Measurements from ENCODE around the gene CD68. TPM values are rescaled to one million over a fixed set of nuclear protein-coding genes. Genes with fewer than 3 reads are reported as not detected.

CD68 gene
- total RNA-seq (2014; rRNA removed; shearing (Covaris generic)) = 55.2 and 75.8 TPM in 2 replicates
- polyA plus RNA-seq (2015; cell fraction: cytosol; rRNA removed) = 129 TPM in 2 replicates
- 79.3 and 94.7 TPM in 2 replicates for polyA plus RNA-seq (2015; cell fraction: nucleus; rRNA removed)

GRCh38 chr17:7579001-7579833 is at the start of gene CD68:
TSS of gene CD68 (plus strand) at chr17:7579638. CDS start at chr17:7579678, 40 bp downstream.
- DNase-seq (ENCODE audit: low read depth) = peak; percentile 99

GRCh38 chr17:7530023-7530900 is 49.2 kb upstream of the CD68 start:
- DNase-seq (ENCODE audit: low read depth) = no peak

- DNase-seq (ENCODE audit: low read depth) = no peak
Measured at GRCh38 chr17:7538050-7538449, 41.4 kb upstream of the CD68 start.

- peak; percentile 64 for DNase-seq (ENCODE audit: low read depth)
Measured at GRCh38 chr17:7538891-7539545, 40.4 kb upstream of the CD68 start.

- no peak for DNase-seq (ENCODE audit: low read depth)
Measured at GRCh38 chr17:7541074-7541621, 38.3 kb upstream of the CD68 start.

GRCh38 chr17:7544911-7545310 is 34.5 kb upstream of the CD68 start:
- DNase-seq (ENCODE audit: low read depth) = no peak

GRCh38 chr17:7548585-7549400 is 30.6 kb upstream of the CD68 start, which contains the start of gene TNFSF12:
TSS of gene TNFSF12 (plus strand) at chr17:7549058. CDS start at chr17:7549154, 96 bp downstream.
- DNase-seq (ENCODE audit: low read depth) = no peak

GRCh38 chr17:7549401-7550055 is 29.9 kb upstream of the CD68 start:
- DNase-seq (ENCODE audit: low read depth) = no peak

GRCh38 chr17:7550344-7550743 is 29.1 kb upstream of the CD68 start:
- DNase-seq (ENCODE audit: low read depth) = no peak

- no peak for DNase-seq (ENCODE audit: low read depth)
Measured at GRCh38 chr17:7551396-7551795, 28.0 kb upstream of the CD68 start.

- DNase-seq (ENCODE audit: low read depth) = no peak
Measured at GRCh38 chr17:7552621-7553051, 26.8 kb upstream of the CD68 start.

- no peak for DNase-seq (ENCODE audit: low read depth)
Measured at GRCh38 chr17:7553356-7553755, 26.1 kb upstream of the CD68 start.

- DNase-seq (ENCODE audit: low read depth) = no peak
Measured at GRCh38 chr17:7555320-7555948, 24.0 kb upstream of the CD68 start.

GRCh38 chr17:7556627-7557026 is 22.8 kb upstream of the CD68 start:
- DNase-seq (ENCODE audit: low read depth) = no peak

GRCh38 chr17:7557147-7557764 is 22.2 kb upstream of the CD68 start:
- DNase-seq (ENCODE audit: low read depth) = no peak

GRCh38 chr17:7557775-7558543 is 21.5 kb upstream of the CD68 start:
- DNase-seq (ENCODE audit: low read depth) = no peak

- no peak for DNase-seq (ENCODE audit: low read depth)
Measured at GRCh38 chr17:7558544-7559319, 20.7 kb upstream of the CD68 start, which contains the start of gene TNFSF13. TSS of gene TNFSF13 (plus strand) at chr17:7558750. CDS start at chr17:7559040, 290 bp downstream.
